Type B pancreatic cell (in vitro differentiated cells): ENCODE results near the gene CFAP97D1. TPM values are rescaled to one million over a fixed set of nuclear protein-coding genes. Genes with fewer than 3 reads are reported as not detected.

Experiments
- DNase-seq: peaks from one replicate; pipeline ENCODE4 v3.0.0; 2021; ENCODE audit warnings: mixed read lengths; ENCODE audit not compliant: unreplicated experiment; ENCODE audit errors: extremely low spot score
- H3K27ac Mint-ChIP-seq: 2 replicates; pipeline ENCODE4 v1.8.0; 2021; ENCODE audit warnings: mild to moderate bottlenecking, mixed read lengths
- H3K27me3 Mint-ChIP-seq: 2 replicates; pipeline ENCODE4 v1.8.0; 2021; ENCODE audit warnings: mixed read lengths
- H3K36me3 Mint-ChIP-seq: 2 replicates; pipeline ENCODE4 v1.8.0; 2021; ENCODE audit warnings: mixed read lengths
- H3K4me1 Mint-ChIP-seq: one replicate; pipeline ENCODE4 v1.8.0; 2021; ENCODE audit warnings: mixed read lengths; ENCODE audit not compliant: unreplicated experiment
- H3K4me3 Mint-ChIP-seq: 2 replicates; pipeline ENCODE4 v1.8.0; 2021; ENCODE audit warnings: mild to moderate bottlenecking, mixed read lengths
- H3K9me3 Mint-ChIP-seq: 2 replicates; pipeline ENCODE4 v1.8.0; 2021; ENCODE audit warnings: mixed read lengths
- total RNA-seq: library from RNA; stranded (reverse); gene quantifications from 2 replicates; pipeline ENCODE4 v1.2.1, GENCODE V29; 2021; ENCODE audit warnings: low replicate concordance
- TF ChIP-seq, protein P1 (sequence below): fragments of 200-600 bp; sonication (generic); conservative IDR thresholded peaks from 2 replicates; pipeline ENCODE4 v1.5.0; 2021; ENCODE audit warnings: antibody characterized with exemption, mild to moderate bottlenecking

CFAP97D1 gene
- total RNA-seq, 1 donor from 2014 or later, result not detected

- Mint-ChIP-seq H3K27me3 (peaks cover 51% of the 10 kb centered on the region), H3K9me3 (no peaks in the 10 kb centered on the region), H3K4me1 (peaks cover 27% of the 10 kb centered on the region), H3K27ac (no peak overlapping the region), H3K36me3 (no peaks in the 10 kb centered on the region), H3K4me3 (no peak overlapping the region)
- no peak for DNase-seq
- TF ChIP-seq, protein P1, sequence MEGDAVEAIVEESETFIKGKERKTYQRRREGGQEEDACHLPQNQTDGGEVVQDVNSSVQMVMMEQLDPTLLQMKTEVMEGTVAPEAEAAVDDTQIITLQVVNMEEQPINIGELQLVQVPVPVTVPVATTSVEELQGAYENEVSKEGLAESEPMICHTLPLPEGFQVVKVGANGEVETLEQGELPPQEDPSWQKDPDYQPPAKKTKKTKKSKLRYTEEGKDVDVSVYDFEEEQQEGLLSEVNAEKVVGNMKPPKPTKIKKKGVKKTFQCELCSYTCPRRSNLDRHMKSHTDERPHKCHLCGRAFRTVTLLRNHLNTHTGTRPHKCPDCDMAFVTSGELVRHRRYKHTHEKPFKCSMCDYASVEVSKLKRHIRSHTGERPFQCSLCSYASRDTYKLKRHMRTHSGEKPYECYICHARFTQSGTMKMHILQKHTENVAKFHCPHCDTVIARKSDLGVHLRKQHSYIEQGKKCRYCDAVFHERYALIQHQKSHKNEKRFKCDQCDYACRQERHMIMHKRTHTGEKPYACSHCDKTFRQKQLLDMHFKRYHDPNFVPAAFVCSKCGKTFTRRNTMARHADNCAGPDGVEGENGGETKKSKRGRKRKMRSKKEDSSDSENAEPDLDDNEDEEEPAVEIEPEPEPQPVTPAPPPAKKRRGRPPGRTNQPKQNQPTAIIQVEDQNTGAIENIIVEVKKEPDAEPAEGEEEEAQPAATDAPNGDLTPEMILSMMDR, result no peak
Measured at GRCh38 chr17:43754947-43755346, 25.3 kb upstream of the CFAP97D1 start.

GRCh38 chr17:43755389-43755875 is 24.8 kb upstream of the CFAP97D1 start:
- TF ChIP-seq, protein P1, result no peak
- Mint-ChIP-seq H3K36me3 (no peaks in the 10 kb centered on the region), H3K4me1 (peaks cover 32% of the 10 kb centered on the region), H3K4me3 (peak overlapping the region; percentile 31), H3K27me3 (peaks cover 54% of the 10 kb centered on the region), H3K27ac (no peak overlapping the region), H3K9me3 (no peaks in the 10 kb centered on the region)
- no peak for DNase-seq

GRCh38 chr17:43756201-43756600 is 24.0 kb upstream of the CFAP97D1 start:
- Mint-ChIP-seq H3K4me1 (peaks cover 32% of the 10 kb centered on the region), H3K9me3 (no peaks in the 10 kb centered on the region), H3K27ac (no peak overlapping the region), H3K4me3 (peak overlapping the region; percentile 59), H3K27me3 (peaks cover 52% of the 10 kb centered on the region), H3K36me3 (no peaks in the 10 kb centered on the region)
- DNase-seq, result no peak
- TF ChIP-seq, protein P1, result no peak

DNA sequence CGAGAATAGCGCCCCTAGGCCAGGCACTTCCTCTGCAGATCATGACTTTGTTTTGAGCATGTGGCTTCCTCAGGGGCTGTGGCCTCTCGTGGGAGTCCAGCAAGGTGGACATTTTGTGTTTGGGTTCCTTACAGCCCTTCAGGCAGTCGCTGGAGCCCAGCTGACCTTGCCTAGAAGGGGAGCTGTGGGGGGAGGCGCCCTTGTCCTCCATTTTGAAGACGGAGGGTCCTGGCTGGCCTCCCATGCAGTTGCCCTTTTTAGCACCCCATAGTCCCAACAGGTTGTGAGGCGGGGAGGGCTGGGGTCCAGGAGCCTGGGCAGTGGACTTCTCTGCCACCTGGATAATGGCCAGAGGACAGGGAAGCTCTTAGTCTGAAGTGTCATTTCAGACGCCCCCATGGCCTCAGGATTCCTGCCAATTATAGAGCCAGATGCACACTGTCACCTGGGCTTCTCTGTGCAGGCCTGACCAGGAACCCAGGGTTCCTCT is 23.0 kb upstream of the CFAP97D1 start:
- TF ChIP-seq, protein P1, result no peak

GRCh38 chr17:43758086-43758485 is 22.1 kb upstream of the CFAP97D1 start:
- Mint-ChIP-seq H3K36me3 (no peaks in the 10 kb centered on the region), H3K9me3 (no peaks in the 10 kb centered on the region), H3K27me3 (peaks cover 44% of the 10 kb centered on the region), H3K4me3 (no peak overlapping the region), H3K27ac (no peak overlapping the region), H3K4me1 (peaks cover 37% of the 10 kb centered on the region)
- DNase-seq, result no peak
- TF ChIP-seq, protein P1, result no peak

More for the DNA sequence above, 23.0 kb upstream of the CFAP97D1 start:
- Mint-ChIP-seq H3K4me1 (peaks cover 37% of the 10 kb centered on the region), H3K27ac (no peak overlapping the region), H3K4me3 (no peak overlapping the region), H3K9me3 (no peaks in the 10 kb centered on the region), H3K36me3 (no peaks in the 10 kb centered on the region), H3K27me3 (peaks cover 51% of the 10 kb centered on the region)
- no peak for DNase-seq
